Measurements from ENCODE around the gene GAS2L3.

GAS2L3 gene

GRCh38 chr12:100564090-100564489 is 9.4 kb upstream of the GAS2L3 start:
- TF ChIP-seq, protein P1, sequence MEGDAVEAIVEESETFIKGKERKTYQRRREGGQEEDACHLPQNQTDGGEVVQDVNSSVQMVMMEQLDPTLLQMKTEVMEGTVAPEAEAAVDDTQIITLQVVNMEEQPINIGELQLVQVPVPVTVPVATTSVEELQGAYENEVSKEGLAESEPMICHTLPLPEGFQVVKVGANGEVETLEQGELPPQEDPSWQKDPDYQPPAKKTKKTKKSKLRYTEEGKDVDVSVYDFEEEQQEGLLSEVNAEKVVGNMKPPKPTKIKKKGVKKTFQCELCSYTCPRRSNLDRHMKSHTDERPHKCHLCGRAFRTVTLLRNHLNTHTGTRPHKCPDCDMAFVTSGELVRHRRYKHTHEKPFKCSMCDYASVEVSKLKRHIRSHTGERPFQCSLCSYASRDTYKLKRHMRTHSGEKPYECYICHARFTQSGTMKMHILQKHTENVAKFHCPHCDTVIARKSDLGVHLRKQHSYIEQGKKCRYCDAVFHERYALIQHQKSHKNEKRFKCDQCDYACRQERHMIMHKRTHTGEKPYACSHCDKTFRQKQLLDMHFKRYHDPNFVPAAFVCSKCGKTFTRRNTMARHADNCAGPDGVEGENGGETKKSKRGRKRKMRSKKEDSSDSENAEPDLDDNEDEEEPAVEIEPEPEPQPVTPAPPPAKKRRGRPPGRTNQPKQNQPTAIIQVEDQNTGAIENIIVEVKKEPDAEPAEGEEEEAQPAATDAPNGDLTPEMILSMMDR (IDR thresholded peaks at IDR 0.05; ENCODE audit: borderline replicate concordance, insufficient read depth, low read depth, low read length) = no peak
- H3K4me3 ChIP-seq (ENCODE audit: low read depth, low read length) = no peak overlapping the region

- TF ChIP-seq, protein P1 (IDR thresholded peaks at IDR 0.05; ENCODE audit: borderline replicate concordance, insufficient read depth, low read depth, low read length) = no peak
- H3K4me3 ChIP-seq (ENCODE audit: low read depth, low read length) = no peak overlapping the region
These were observed 8.5 kb upstream of the GAS2L3 start for GRCh38 chr12:100564905-100565467.

DNA sequence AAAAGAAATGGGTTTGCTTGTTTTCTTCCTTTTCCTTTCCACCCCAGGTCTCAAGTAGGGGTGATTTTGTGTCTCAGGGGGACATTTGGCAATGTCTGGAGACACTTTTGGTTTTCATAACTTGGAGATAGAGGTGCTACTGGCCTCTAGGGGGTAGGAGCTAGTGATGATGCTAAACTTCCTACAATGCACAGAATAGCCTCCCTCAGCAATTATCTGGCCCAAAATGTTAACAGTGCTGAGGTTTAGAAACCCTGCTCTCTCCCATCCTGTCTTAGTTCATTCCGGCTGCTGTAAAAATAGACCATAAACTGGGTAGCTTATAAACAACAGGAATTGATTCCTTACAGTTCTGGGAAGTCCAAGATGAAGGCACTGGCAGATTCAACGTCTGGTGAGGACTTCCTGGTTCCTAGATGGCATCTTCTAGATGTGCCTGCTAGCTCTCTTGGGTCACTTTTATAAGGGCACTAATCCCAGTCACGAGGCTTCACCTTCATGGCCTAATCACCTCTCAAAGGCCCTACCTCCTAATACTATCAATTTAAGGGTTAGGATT is 7.4 kb upstream of the GAS2L3 start:
- no peak overlapping the region for H3K4me3 ChIP-seq (ENCODE audit: low read depth, low read length)
- TF ChIP-seq, protein P1 (IDR thresholded peaks at IDR 0.05; ENCODE audit: borderline replicate concordance, insufficient read depth, low read depth, low read length) = no peak

DNA sequence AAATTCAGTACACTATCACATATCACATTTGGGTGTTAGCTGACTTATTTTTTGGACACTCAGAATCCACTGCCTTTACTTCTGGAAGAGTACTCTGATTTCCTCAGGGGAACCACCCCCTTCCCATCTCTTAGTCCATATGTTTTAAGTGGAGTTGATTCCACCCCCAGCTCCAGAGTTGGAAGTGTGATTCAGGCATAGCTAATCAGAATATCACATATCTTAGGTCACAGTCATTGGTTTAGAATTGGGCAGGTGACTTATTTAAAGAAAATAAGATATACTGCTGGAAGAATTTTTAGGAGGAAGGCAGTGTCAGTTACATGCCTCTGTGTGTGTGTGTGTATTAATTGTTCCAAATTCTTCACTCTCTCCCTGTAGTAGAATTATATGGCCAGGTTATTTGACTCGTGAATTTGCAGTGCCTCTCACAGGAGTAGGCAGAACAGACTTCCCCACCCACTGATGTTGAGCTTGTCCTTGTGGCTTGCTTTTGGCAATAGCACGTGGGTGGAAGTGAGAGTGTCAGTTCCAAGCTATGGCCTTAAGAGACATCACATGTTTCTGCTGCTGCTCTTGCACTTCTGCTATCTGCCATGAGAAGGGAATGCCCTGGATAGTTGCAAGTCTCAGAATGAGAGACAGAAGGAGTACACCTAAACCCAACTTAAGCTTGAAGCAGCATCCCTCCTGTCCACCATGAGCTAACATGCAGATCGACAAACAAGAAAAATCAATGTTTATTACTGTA is 6.4 kb upstream of the GAS2L3 start:
- H3K4me3 ChIP-seq (ENCODE audit: low read depth, low read length) = no peak overlapping the region
- TF ChIP-seq, protein P1 (IDR thresholded peaks at IDR 0.05; ENCODE audit: borderline replicate concordance, insufficient read depth, low read depth, low read length) = no peak

DNA sequence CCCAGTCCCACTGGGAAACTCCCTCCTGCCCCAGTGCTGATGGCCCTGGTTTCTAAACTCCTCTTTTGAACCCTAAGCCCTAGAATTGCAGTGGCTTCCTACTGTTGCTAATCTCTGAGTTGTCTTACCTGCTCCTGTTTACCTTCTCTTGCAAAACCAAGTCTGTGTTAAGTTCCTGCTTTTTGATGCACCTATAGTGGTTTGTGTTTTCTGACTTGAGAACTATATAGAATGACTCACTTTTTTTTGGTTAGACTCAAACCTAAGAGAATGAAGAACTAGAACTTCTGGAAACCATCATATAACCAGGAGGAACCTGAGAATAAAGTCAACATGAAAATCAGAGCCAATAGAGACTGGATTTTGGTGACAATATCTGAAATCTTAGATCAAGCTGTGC is 5.5 kb upstream of the GAS2L3 start:
- TF ChIP-seq, protein P1 (IDR thresholded peaks at IDR 0.05; ENCODE audit: borderline replicate concordance, insufficient read depth, low read depth, low read length) = no peak
- no peak overlapping the region for H3K4me3 ChIP-seq (ENCODE audit: low read depth, low read length)

DNA sequence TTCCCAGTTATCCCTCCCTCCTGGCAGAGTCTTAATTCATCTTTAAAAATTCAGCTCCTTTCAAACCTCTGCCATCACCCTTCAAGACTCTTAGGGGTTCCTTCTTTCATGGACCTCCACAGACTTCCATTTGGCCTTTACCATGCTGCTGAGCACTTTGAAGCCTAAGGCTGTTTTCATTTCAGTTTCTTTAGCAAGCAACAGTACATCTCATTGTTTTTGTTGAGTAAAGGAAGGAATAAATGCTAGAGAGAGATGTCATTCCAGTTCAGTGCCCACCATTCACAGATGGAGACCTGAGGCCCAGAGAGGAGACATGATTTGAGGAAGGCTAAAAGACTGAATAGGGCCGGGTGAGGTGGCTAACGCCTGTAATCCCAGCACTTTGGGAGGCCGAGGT is 1.3 kb upstream of the GAS2L3 start:
- H3K4me3 ChIP-seq (ENCODE audit: low read depth, low read length) = no peak overlapping the region
- TF ChIP-seq, protein P1 (IDR thresholded peaks at IDR 0.05; ENCODE audit: borderline replicate concordance, insufficient read depth, low read depth, low read length) = no peak

Measured in GM12875 (cell line).